Renal cortical epithelial cell (primary cell): ENCODE data around the gene TMEM255B. TPM values are rescaled to one million over a fixed set of nuclear protein-coding genes. Genes with fewer than 3 reads are reported as not detected.
A peak's percentile ranks its signal among the peaks of the same experiment; 100 is the strongest.

Source experiments
- DNase-seq: peaks from one replicate; pipeline ENCODE4 v3.0.0-alpha.2; 2011; ENCODE audit warnings: low read depth
- total RNA-seq: library from RNA; depleted of rRNA; stranded (reverse); fragments of >200 nt; gene quantifications from 2 replicates; pipeline ENCODE4 v1.2.3, GENCODE V29; 2014

The TMEM255B gene
- total RNA-seq, 1 donor from 2014 or later, result 3.3 TPM

GRCh38 chr13:113802090-113802531, 43.1 kb downstream of the TMEM255B start:
- peak; percentile 31 for DNase-seq

- no peak for DNase-seq
Observed at GRCh38 chr13:113802761-113803160, 43.7 kb downstream of the TMEM255B start.

- no peak for DNase-seq
Observed at GRCh38 chr13:113803409-113804016, 44.5 kb downstream of the TMEM255B start.

- no peak for DNase-seq
Observed at GRCh38 chr13:113804017-113804702, 45.1 kb downstream of the TMEM255B start.

GRCh38 chr13:113804703-113805430, 45.8 kb downstream of the TMEM255B start:
- no peak for DNase-seq

GRCh38 chr13:113805431-113806103, 46.5 kb downstream of the TMEM255B start:
- DNase-seq, result no peak

- no peak for DNase-seq
Observed at GRCh38 chr13:113806104-113806471, 47.1 kb downstream of the TMEM255B start.

- no peak for DNase-seq
Observed at GRCh38 chr13:113806526-113806925, 47.5 kb downstream of the TMEM255B start.

GRCh38 chr13:113808058-113808834, 49.2 kb downstream of the TMEM255B start:
- DNase-seq, result no peak

- DNase-seq, result no peak
Observed at GRCh38 chr13:113809934-113810333, 50.9 kb downstream of the TMEM255B start.

GRCh38 chr13:113810640-113811039, 51.6 kb downstream of the TMEM255B start:
- no peak for DNase-seq

GRCh38 chr13:113811081-113811928, 52.3 kb downstream of the TMEM255B start:
- no peak for DNase-seq

GRCh38 chr13:113812178-113813040, 53.4 kb downstream of the TMEM255B start:
- no peak for DNase-seq

GRCh38 chr13:113813070-113813748, 54.2 kb downstream of the TMEM255B start:
- no peak for DNase-seq

- no peak for DNase-seq
Observed at GRCh38 chr13:113813749-113814434, 54.9 kb downstream of the TMEM255B start.

GRCh38 chr13:113814435-113814821, 55.4 kb downstream of the TMEM255B start:
- peak; percentile 60 for DNase-seq

- no peak for DNase-seq
Observed at GRCh38 chr13:113815151-113816058, 56.4 kb downstream of the TMEM255B start.
